Fibroblast of gingiva (primary cell): ENCODE measurements around the gene SCGB1C1.
"Not testable (repeated sequence)": the region's sequence is repeated elsewhere in the genome, so short reads cannot be mapped to it uniquely, and the experiment has no call there.

Source experiments
- DNase-seq: peaks from one replicate; pipeline ENCODE4 v3.0.0-alpha.2; 2011; ENCODE audit warnings: low read depth

Gene SCGB1C1

GRCh38 chr11:218815-219593 lies 26.1 kb downstream of the SCGB1C1 start:
- no peak for DNase-seq

GRCh38 chr11:220641-221215 lies 27.9 kb downstream of the SCGB1C1 start:
- DNase-seq, result not testable (repeated sequence)

GRCh38 chr11:221539-221938 lies 28.7 kb downstream of the SCGB1C1 start:
- DNase-seq, result no peak

GRCh38 chr11:221998-222789 lies 29.3 kb downstream of the SCGB1C1 start:
- no peak for DNase-seq

GRCh38 chr11:223026-223789 lies 30.3 kb downstream of the SCGB1C1 start:
- no peak for DNase-seq

- DNase-seq, result no peak
Observed at GRCh38 chr11:223884-224283, 31.0 kb downstream of the SCGB1C1 start.

- DNase-seq, result no peak
Observed at GRCh38 chr11:224424-224823, 31.5 kb downstream of the SCGB1C1 start.

GRCh38 chr11:225734-226453 lies 33.0 kb downstream of the SCGB1C1 start:
- DNase-seq, result no peak

GRCh38 chr11:227824-228379 lies 35.0 kb downstream of the SCGB1C1 start:
- no peak for DNase-seq

GRCh38 chr11:230431-230830 lies 37.6 kb downstream of the SCGB1C1 start:
- no peak for DNase-seq

- no peak for DNase-seq
Observed at GRCh38 chr11:232783-233565, 40.1 kb downstream of the SCGB1C1 start.

GRCh38 chr11:235180-235579 lies 42.3 kb downstream of the SCGB1C1 start:
- no peak for DNase-seq

GRCh38 chr11:235609-235996 lies 42.7 kb downstream of the SCGB1C1 start:
- no peak for DNase-seq

- peak; percentile 70 for DNase-seq
Observed at GRCh38 chr11:235997-236773, 43.3 kb downstream of the SCGB1C1 start, which contains the start of gene SIRT3. Gene SIRT3, minus strand, starts transcription at chr11:236342. Its CDS starts 14 bp downstream, at chr11:236328.

GRCh38 chr11:236774-237767 lies 44.2 kb downstream of the SCGB1C1 start, which contains the start of gene PSMD13:
Gene PSMD13, plus strand, starts transcription at chr11:236976. Its CDS starts 74 bp downstream, at chr11:237050.
- DNase-seq, result peak; percentile 74

GRCh38 chr11:238346-238745 lies 45.5 kb downstream of the SCGB1C1 start:
- not testable (repeated sequence) for DNase-seq

GRCh38 chr11:240315-240714 lies 47.4 kb downstream of the SCGB1C1 start:
- DNase-seq, result no peak

GRCh38 chr11:241634-242033 lies 48.8 kb downstream of the SCGB1C1 start:
- no peak for DNase-seq
